ENCODE measurements around the gene HENMT1. TPM values are rescaled to one million over a fixed set of nuclear protein-coding genes. Genes with fewer than 3 reads are reported as not detected.
"Not testable (repeated sequence)": the region's sequence is repeated elsewhere in the genome, so short reads cannot be mapped to it uniquely, and the experiment has no call there.

The HENMT1 gene
- 0.58 TPM for total RNA-seq

GRCh38 chr1:108661030-108661609 lies at the start of gene HENMT1:
HENMT1 (minus strand) TSS chr1:108661093; CDS start chr1:108659884, 1,209 bp downstream.
- DNase-seq (ENCODE audit: low spot score) (peak; percentile 56), ATAC-seq (peak; percentile 80)

GRCh38 chr1:108708691-108709660 lies 48.1 kb upstream of the HENMT1 start:
- DNase-seq (ENCODE audit: low spot score) (no peak), ATAC-seq (no peak)

GRCh38 chr1:108706643-108707042 lies 45.8 kb upstream of the HENMT1 start:
- no peak for ATAC-seq
- DNase-seq (ENCODE audit: low spot score): no peak

GRCh38 chr1:108704496-108704895 lies 43.6 kb upstream of the HENMT1 start:
- ATAC-seq (no peak), DNase-seq (ENCODE audit: low spot score) (no peak)

- DNase-seq (ENCODE audit: low spot score): no peak
- no peak for ATAC-seq
Measured at GRCh38 chr1:108703939-108704338, 43.0 kb upstream of the HENMT1 start.

- not testable (repeated sequence) for ATAC-seq
Measured at GRCh38 chr1:108702109-108702508, 41.2 kb upstream of the HENMT1 start.

GRCh38 chr1:108701176-108701849 lies 40.4 kb upstream of the HENMT1 start:
- no peak for ATAC-seq
- no peak for DNase-seq (ENCODE audit: low spot score)

More at GRCh38 chr1:108702109-108702508, 41.2 kb upstream of the HENMT1 start:
- not testable (repeated sequence) for DNase-seq (ENCODE audit: low spot score)

- ATAC-seq: no peak
- no peak for DNase-seq (ENCODE audit: low spot score)
Measured at GRCh38 chr1:108699375-108700332, 38.8 kb upstream of the HENMT1 start.

- no peak for DNase-seq (ENCODE audit: low spot score)
- no peak for ATAC-seq
Measured at GRCh38 chr1:108695535-108695934, 34.6 kb upstream of the HENMT1 start.

GRCh38 chr1:108692724-108693655 lies 32.1 kb upstream of the HENMT1 start:
- ATAC-seq (peak; percentile 49), DNase-seq (ENCODE audit: low spot score) (peak; percentile 49)

GRCh38 chr1:108691942-108692723 lies 31.2 kb upstream of the HENMT1 start, which contains the start of gene PRPF38B:
PRPF38B (plus strand) TSS chr1:108692310; CDS start chr1:108692592, 282 bp downstream.
- DNase-seq (ENCODE audit: low spot score): peak; percentile 95
- ATAC-seq: peak; percentile 97

GRCh38 chr1:108691128-108691941 lies 30.4 kb upstream of the HENMT1 start:
- DNase-seq (ENCODE audit: low spot score) (no peak), ATAC-seq (no peak)

GRCh38 chr1:108686614-108687313 lies 25.9 kb upstream of the HENMT1 start:
- DNase-seq (ENCODE audit: low spot score): no peak
- no peak for ATAC-seq

GRCh38 chr1:108685529-108685928 lies 24.6 kb upstream of the HENMT1 start:
- ATAC-seq: no peak
- no peak for DNase-seq (ENCODE audit: low spot score)

GRCh38 chr1:108681701-108682100 lies 20.8 kb upstream of the HENMT1 start:
- ATAC-seq: not testable (repeated sequence)

GRCh38 chr1:108679586-108680213 lies 18.8 kb upstream of the HENMT1 start:
- ATAC-seq (no peak), DNase-seq (ENCODE audit: low spot score) (no peak)

More at GRCh38 chr1:108681701-108682100, 20.8 kb upstream of the HENMT1 start:
- DNase-seq (ENCODE audit: low spot score): not testable (repeated sequence)
